ENCODE data around the gene RFK.

The RFK gene

GRCh38 chr9:76336027-76336426 lies 58.2 kb downstream of the RFK start:
- no peak overlapping the region for H3K4me3 ChIP-seq (ENCODE audit: control insufficient read depth, low read depth, low read length)
- no peak for DNase-seq (ENCODE audit: low read depth)
- no peak for TF ChIP-seq CTCF (conservative IDR thresholded peaks at IDR 0.05; ENCODE audit: control insufficient read depth, insufficient read depth, low read depth, low read length)

All from fibroblast of mammary gland (primary cell).